Amniotic epithelial cell (primary cell): ENCODE data around the gene ARMC9.
"Not testable (repeated sequence)": the region's sequence is repeated elsewhere in the genome, so short reads cannot be mapped to it uniquely, and the experiment has no call there.

Source experiments
- DNase-seq: peaks from one replicate; pipeline ENCODE4 v3.0.0-alpha.2; 2010; ENCODE audit warnings: low read depth

ARMC9 gene

GRCh38 chr2:231287696-231288095, 89.3 kb downstream of the ARMC9 start:
- DNase-seq: no peak

GRCh38 chr2:231288590-231288989, 90.2 kb downstream of the ARMC9 start:
- no peak for DNase-seq

DNA sequence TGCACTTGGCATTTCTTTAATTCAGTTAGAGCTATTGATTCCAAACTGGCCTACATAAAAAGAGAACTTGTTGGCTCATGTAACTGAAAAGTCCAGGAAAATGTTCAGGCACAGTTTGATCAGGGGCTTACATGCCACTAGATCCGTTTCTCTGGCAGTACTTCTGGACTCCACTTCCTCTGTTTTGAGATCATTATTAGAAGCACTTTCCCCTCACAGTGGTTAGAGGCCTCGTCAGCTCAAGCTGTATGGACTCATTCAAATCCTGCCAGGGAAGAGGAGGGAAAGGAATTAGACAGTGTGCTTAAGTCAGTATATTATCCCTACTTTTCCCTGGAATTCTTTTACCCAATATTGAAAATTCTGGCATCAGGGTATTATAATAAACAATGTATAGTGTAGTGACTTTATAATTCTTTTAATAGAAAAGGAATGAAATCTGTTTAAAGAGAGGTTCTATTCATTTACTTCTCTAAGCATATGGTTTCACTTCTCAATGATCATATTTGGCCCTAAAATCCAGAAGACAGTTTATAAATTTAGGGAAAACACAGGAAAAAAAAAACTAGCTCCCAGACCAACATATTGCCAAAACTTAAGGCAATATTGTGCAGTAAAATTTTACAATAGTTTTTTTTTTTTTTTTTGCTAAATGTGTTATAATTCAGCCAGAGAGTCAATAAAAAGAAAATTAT, 92.0 kb downstream of the ARMC9 start:
- no peak for DNase-seq

- no peak for DNase-seq
Measured at GRCh38 chr2:231292472-231293134, 94.2 kb downstream of the ARMC9 start.

GRCh38 chr2:231293163-231293562, 94.7 kb downstream of the ARMC9 start:
- no peak for DNase-seq

DNA sequence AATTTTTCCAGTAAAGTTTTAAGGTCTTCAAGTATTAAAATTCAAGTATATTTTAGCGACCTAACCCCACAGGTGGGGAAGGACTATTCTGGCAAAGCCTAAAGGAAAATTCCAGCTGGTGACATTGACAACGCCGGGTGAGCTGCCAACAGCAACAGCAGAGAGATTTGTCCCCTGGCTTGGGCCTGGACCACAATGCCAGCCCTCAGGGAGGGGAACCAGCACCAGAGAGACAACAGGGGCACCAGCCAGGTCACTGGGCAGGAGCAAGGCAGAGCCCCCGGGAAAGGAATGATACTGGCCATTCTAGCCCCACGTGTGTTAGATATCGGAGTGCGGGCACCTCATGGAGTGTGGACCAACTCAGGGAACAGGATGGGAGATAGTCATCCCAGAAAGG, 95.7 kb downstream of the ARMC9 start:
- no peak for DNase-seq

GRCh38 chr2:231294571-231295362, 96.3 kb downstream of the ARMC9 start:
- DNase-seq: no peak

DNA sequence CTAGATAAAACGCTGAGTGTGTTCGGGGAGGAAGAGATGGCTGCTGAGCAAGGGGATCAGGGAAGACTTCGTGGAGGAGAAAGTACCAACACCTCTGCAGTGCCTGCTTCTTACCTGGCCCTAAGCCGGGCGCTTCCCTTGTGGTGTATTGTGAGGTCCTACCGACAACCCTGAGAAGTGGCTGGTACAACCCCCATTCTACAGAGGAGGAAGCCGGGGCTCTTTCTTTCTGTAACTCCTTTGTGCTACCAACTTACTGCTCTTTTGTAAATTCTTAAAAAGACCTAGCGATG, 96.9 kb downstream of the ARMC9 start:
- no peak for DNase-seq

GRCh38 chr2:231296401-231296974, 98.1 kb downstream of the ARMC9 start:
- DNase-seq: no peak

GRCh38 chr2:231297108-231297908, 98.9 kb downstream of the ARMC9 start:
- peak; percentile 46 for DNase-seq

GRCh38 chr2:231298091-231298490, 99.7 kb downstream of the ARMC9 start:
- no peak for DNase-seq

DNA sequence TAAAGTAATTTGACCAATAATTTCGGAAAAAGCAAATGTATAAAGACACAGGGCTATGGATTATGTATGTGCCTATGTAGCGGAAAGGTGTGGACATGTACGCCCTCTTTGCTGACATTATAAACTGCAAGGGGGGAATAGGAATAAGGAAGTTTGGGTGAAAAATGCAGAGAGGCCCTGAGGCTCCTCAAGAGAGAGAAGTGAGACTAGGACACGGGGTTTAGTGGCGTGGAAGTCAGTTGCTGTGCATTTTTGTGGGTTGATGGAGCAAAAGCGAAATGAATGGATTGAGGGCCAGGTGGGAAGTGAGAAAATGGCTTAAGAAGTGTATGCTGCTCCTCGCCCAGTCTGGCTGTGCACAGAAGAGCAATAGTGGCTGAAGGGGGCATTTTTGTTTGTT, 100.8 kb downstream of the ARMC9 start:
- no peak for DNase-seq

DNA sequence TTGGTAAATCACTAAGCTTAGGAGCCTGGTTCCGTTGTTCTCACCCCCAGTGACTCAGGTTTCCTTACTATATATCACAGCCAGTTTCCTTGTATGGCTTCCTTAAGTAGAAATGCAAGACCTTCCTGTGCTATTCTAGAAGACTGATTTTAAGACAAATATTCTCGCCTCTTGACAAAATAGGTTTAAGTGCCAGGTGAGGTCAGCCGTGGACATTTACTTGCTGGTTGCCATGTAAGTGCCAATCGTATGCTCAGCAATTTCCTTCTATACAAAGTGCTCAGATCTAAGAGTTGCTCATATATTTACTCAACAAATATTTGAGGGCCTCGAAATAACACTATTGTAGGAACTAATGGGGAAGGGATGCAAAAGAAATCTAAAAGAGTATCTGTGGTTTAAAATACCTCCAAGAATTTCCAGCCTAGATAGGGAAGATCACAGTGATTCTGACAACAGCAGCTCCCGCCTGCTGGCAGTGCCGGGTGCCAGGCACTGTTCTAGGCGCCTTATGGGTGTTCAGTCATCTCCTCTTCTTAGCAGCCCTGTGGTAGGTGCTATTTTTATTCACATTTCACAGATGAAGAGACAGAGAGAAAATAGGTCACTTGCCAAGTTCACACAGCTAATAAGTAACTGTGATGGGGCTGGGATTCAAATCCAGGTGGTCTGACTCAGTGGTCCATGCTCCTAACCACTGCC, 101.7 kb downstream of the ARMC9 start:
- peak; percentile 12 for DNase-seq

DNA sequence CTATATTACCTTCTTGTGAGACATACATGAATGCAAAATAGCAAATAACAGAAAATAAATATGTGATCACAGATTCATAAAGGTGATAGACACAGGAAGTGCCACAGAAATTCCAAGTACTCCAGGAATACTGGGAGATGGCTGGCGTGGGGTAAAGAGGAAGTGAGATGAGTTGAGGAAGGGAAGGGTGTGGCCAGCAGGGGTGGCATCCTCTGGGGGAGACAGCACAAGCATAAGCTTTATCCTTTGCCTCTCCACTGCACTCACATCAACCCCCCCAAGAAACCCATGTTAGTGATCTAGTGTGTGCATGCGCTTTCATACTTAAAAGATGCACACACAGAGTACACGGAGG, 102.3 kb downstream of the ARMC9 start:
- DNase-seq: no peak

- DNase-seq: not testable (repeated sequence)
Measured at GRCh38 chr2:231304259-231304658, 105.8 kb downstream of the ARMC9 start.

GRCh38 chr2:231305221-231305620, 106.8 kb downstream of the ARMC9 start:
- no peak for DNase-seq

DNA sequence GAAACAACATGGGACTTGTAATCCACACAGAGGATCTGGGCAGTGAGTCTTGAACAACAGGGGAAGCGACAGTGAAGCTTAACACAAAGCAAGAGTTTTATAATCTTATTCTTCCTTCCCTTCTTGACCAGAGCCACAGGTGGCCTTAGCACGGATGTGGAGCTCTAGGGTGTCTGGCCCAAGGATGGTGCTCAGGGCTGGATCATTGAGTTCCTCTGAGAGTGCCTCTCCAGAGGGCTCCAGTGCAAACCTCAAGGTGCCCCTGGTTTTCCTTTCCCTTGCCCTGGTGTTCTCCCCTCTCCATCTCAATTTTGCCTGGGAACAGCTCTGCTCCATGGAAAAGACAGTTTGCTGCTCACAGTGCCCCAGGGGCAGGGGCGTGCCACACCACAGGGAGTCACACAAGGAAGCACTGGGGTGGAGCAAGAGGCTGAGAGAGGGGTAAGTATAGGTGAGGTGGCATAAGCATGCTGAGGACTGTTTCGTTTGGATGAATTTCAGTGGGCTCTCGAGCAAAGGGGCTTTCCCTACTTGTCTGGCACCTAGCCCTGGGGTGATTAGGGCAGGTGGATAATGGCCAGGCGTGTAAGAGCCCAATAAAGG, 108.5 kb downstream of the ARMC9 start:
- DNase-seq: no peak

- DNase-seq: no peak
Measured at GRCh38 chr2:231308219-231308618, 109.8 kb downstream of the ARMC9 start.

- peak; percentile 66 for DNase-seq
Measured at GRCh38 chr2:231308631-231309428, 110.4 kb downstream of the ARMC9 start.

GRCh38 chr2:231312066-231312465, 113.6 kb downstream of the ARMC9 start:
- DNase-seq: no peak
